ENCODE results near the gene DAPK2.

Gene DAPK2

GRCh38 chr15:63923993-63924950, 122.0 kb downstream of the DAPK2 start:
- DNase-seq (ENCODE audit: extremely low spot score, insufficient read length, low read depth) (no peak), FAIRE-seq (peak; percentile 29)

GRCh38 chr15:63922916-63923315, 123.4 kb downstream of the DAPK2 start:
- FAIRE-seq = no peak

GRCh38 chr15:63922261-63922904, 123.9 kb downstream of the DAPK2 start:
- no peak for FAIRE-seq
- no peak for DNase-seq (ENCODE audit: extremely low spot score, insufficient read length, low read depth)

More at GRCh38 chr15:63922916-63923315, 123.4 kb downstream of the DAPK2 start:
- no peak for DNase-seq (ENCODE audit: extremely low spot score, insufficient read length, low read depth)

GRCh38 chr15:63920504-63921175, 125.6 kb downstream of the DAPK2 start:
- no peak for FAIRE-seq
- DNase-seq (ENCODE audit: extremely low spot score, insufficient read length, low read depth) = no peak

GRCh38 chr15:63918901-63919348, 127.4 kb downstream of the DAPK2 start:
- no peak for FAIRE-seq
- DNase-seq (ENCODE audit: extremely low spot score, insufficient read length, low read depth) = no peak

- DNase-seq (ENCODE audit: extremely low spot score, insufficient read length, low read depth) = no peak
- FAIRE-seq = no peak
These were observed 128.0 kb downstream of the DAPK2 start for GRCh38 chr15:63918317-63918672.

GRCh38 chr15:63917588-63918316, 128.5 kb downstream of the DAPK2 start:
- no peak for FAIRE-seq

GRCh38 chr15:63915873-63916771, 130.2 kb downstream of the DAPK2 start:
- FAIRE-seq (no peak), DNase-seq (ENCODE audit: extremely low spot score, insufficient read length, low read depth) (no peak)

More at GRCh38 chr15:63917588-63918316, 128.5 kb downstream of the DAPK2 start:
- DNase-seq (ENCODE audit: extremely low spot score, insufficient read length, low read depth) = no peak

GRCh38 chr15:63915209-63915872, 130.9 kb downstream of the DAPK2 start:
- FAIRE-seq = no peak
- no peak for DNase-seq (ENCODE audit: extremely low spot score, insufficient read length, low read depth)

GRCh38 chr15:63913786-63914315, 132.4 kb downstream of the DAPK2 start:
- FAIRE-seq = no peak

GRCh38 chr15:63913336-63913735, 132.9 kb downstream of the DAPK2 start:
- no peak for DNase-seq (ENCODE audit: extremely low spot score, insufficient read length, low read depth)
- FAIRE-seq = no peak

More at GRCh38 chr15:63913786-63914315, 132.4 kb downstream of the DAPK2 start:
- DNase-seq (ENCODE audit: extremely low spot score, insufficient read length, low read depth) = no peak

GRCh38 chr15:63912061-63912615, 134.1 kb downstream of the DAPK2 start:
- FAIRE-seq = no peak
- DNase-seq (ENCODE audit: extremely low spot score, insufficient read length, low read depth) = no peak

GRCh38 chr15:63911160-63911559, 135.1 kb downstream of the DAPK2 start:
- no peak for FAIRE-seq
- no peak for DNase-seq (ENCODE audit: extremely low spot score, insufficient read length, low read depth)

- FAIRE-seq = no peak
- DNase-seq (ENCODE audit: extremely low spot score, insufficient read length, low read depth) = no peak
These were observed 136.4 kb downstream of the DAPK2 start for GRCh38 chr15:63909819-63910437.

GRCh38 chr15:63908991-63909390, 137.3 kb downstream of the DAPK2 start:
- FAIRE-seq = no peak
- no peak for DNase-seq (ENCODE audit: extremely low spot score, insufficient read length, low read depth)

- DNase-seq (ENCODE audit: extremely low spot score, insufficient read length, low read depth) = no peak
- no peak for FAIRE-seq
These were observed 138.0 kb downstream of the DAPK2 start for GRCh38 chr15:63908281-63908680.

- no peak for DNase-seq (ENCODE audit: extremely low spot score, insufficient read length, low read depth)
- FAIRE-seq = no peak
These were observed 138.8 kb downstream of the DAPK2 start for GRCh38 chr15:63907521-63907920.

GRCh38 chr15:63906266-63906584, 140.1 kb downstream of the DAPK2 start:
- FAIRE-seq (no peak), DNase-seq (ENCODE audit: extremely low spot score, insufficient read length, low read depth) (no peak)

All from GM18507 (cell line).